GM12864 (cell line): ENCODE measurements around the gene ANKFY1.

Source experiments
- DNase-seq: peaks from one replicate; pipeline ENCODE4 v3.0.0-alpha.2; 2011; ENCODE audit warnings: low read depth
- H3K4me3 ChIP-seq: 2 replicates; pipeline ENCODE4 v1.5.1; 2011; ENCODE audit warnings: mild to moderate bottlenecking, low read depth, low read length, control low read depth
- TF ChIP-seq, protein P1 (sequence below): IDR thresholded peaks from 2 replicates; pipeline ENCODE4 v1.5.1; 2011; ENCODE audit warnings: low read depth, mild to moderate bottlenecking, moderate library complexity, low read length, control low read depth, inconsistent platforms; ENCODE audit errors: missing control alignments

ANKFY1 gene

DNA sequence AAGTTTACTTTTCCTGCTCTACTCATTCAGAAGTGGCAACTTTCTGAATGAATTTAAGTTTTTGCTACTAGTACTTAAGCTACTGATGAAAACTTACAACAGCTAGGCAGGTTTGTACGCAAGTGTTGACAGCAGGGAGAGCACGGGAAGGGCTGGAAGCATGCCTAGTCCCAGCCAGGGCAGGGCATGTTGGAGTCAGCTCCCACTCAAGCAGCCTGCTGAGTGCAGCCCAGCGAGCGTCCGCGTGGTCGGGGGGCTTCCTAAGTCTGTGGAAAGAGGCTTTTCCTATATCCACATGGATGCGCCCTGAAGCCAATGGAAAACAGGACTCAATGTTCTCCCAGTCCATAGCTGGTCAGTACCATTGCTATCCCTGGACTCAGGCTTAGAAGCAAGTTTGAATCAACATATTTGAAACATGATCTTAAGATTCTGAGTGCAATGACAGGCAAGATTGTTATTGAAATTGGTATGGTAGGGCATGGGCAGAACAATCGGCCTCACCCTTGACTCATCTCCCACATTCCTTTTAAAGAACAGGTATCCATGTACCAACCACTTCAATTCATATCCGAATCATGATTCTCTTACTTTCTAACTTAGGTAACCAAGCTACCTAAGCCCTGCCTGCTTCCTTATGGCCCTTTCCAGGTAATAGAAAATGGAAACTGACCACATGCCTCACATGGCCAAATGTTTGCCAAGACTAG, 98.3 kb downstream of the ANKFY1 start:
- no peak for DNase-seq
- no peak overlapping the region for H3K4me3 ChIP-seq
- TF ChIP-seq, protein P1, sequence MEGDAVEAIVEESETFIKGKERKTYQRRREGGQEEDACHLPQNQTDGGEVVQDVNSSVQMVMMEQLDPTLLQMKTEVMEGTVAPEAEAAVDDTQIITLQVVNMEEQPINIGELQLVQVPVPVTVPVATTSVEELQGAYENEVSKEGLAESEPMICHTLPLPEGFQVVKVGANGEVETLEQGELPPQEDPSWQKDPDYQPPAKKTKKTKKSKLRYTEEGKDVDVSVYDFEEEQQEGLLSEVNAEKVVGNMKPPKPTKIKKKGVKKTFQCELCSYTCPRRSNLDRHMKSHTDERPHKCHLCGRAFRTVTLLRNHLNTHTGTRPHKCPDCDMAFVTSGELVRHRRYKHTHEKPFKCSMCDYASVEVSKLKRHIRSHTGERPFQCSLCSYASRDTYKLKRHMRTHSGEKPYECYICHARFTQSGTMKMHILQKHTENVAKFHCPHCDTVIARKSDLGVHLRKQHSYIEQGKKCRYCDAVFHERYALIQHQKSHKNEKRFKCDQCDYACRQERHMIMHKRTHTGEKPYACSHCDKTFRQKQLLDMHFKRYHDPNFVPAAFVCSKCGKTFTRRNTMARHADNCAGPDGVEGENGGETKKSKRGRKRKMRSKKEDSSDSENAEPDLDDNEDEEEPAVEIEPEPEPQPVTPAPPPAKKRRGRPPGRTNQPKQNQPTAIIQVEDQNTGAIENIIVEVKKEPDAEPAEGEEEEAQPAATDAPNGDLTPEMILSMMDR = no peak

DNA sequence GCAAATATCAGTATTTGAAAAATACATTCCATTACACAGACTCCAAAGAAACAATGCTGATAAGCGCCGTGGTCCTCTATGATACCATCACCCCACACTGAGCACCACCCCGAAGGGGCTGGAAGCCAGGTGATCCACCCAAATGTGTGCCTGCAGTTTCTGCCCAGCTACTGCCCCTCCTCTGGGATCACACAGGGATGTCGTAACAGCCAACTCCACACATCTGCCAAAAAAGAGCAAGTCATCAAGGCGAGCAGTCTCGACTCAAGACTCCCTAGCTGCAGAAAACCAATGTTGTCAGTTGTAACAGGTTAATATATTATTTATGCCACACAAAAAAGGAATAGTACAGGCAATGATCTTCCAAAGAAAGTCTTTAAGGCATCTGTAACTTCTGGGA, 99.8 kb downstream of the ANKFY1 start:
- no peak for DNase-seq
- H3K4me3 ChIP-seq = no peak overlapping the region
- TF ChIP-seq, protein P1 = no peak

DNA sequence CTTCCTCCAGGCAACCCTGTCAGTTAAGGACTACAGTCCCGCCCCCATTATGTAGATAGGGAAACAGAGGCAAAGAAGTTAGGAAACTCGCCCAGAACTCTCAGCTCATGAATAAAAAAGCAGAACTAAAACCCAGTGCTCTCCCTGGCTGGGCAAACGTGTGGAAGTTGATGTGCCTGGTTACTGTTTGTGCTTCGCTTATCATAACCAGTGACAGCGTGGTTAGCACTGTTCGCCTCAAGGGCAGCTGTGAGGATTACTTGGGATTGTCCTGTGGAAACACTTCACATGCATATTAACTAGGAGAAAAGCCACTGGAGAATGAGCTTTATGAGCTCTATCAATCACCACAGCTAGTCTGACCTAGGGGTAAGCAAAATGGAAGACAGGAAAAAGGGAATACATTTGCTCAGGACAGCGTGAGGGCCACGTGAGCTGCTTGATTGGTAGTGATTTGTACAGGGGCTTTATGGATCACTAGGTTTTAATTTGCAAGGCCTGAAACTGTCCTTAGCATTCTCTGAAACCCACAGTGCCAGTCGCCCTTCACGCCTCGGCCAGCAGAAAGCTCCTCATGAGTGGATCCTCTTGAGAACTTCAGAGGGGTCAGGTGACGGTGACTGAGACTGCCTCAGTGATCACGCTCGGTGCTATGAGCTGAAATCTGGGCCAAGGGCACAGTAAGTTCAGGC, 100.9 kb downstream of the ANKFY1 start:
- no peak overlapping the region for H3K4me3 ChIP-seq
- TF ChIP-seq, protein P1 = no peak
- no peak for DNase-seq

DNA sequence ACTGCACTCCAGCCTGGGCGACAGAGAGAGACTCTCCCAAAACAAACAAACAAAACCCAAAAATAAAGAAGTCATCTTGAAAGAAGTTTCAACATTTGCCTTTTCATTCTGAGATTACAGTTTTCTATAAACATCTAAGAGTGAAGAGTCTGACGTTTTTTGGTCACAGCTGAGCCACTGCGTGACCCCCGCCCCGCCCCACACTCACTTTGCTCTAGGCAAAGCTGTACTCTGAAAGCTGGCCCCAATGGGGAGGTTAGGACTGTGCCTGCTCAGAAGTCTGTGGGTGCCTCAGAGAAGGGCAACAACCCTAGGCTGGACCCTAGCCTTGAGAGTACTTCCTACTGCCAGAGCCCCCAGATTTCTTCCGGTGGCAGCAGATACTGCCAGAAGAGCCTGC, 101.5 kb downstream of the ANKFY1 start:
- TF ChIP-seq, protein P1 = no peak
- no peak for DNase-seq
- H3K4me3 ChIP-seq = no peak overlapping the region

DNA sequence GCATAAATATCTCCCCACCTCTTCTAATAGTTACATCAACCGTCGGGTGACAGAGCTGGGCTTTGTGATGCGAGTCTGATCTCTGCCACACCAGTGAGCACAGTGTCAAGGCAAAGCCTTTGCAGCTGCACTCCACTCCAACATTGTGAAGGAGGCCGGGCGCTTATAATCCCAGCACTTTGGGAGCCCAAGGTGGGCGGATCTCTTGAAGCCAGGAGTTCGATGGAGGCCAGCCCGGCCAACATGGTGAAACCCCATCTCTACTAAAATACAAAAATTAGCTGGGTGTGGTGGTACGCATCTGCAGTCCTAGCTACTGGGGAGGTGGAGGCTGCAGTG, 101.8 kb downstream of the ANKFY1 start:
- no peak for DNase-seq
- TF ChIP-seq, protein P1 = no peak
- no peak overlapping the region for H3K4me3 ChIP-seq

DNA sequence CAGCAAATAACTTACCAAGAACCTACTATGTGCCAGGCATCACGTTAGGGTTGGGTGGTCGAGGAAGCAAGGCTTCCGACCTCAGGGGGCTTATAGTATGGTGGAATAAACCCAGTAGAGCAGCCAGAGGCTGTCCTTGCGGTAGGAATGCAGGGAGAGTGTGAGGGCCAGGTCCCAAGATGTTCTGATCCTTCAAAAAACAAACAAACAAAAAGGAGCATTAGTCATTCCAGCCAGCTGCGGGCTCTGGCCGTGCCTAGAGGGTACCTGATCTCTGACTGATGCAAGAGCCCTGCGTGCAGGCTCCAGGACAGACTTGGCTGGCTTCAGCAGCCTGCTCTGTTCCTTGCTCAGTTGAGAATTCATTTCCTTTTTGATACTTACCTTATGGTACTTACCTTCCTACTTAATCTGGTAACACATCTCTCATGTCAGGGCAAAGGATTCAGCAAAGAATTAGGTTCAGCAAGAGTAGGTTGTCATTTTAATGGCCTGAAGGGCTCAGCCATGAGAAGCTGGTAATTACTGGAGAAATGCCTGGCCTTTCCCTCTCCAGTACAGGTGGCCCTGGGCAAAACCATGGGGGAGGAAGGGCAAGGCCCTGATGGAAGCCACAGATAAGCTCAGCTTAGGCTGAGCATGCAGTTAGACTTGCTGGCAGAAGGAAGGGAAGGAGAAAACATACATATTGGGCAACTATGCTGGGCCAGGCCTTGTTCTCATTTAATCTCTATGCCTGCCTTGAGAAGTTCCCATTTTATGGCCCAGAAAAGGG, 102.4 kb downstream of the ANKFY1 start:
- no peak overlapping the region for H3K4me3 ChIP-seq
- DNase-seq = no peak
- TF ChIP-seq, protein P1 = no peak
